IgD-negative memory B cell (primary cell): Measurements from ENCODE around the gene CPZ. TPM values are rescaled to one million over a fixed set of nuclear protein-coding genes. Genes with fewer than 3 reads are reported as not detected.

Experiments used
- H3K27ac Mint-ChIP-seq, 3 donors: one replicate each; pipeline ENCODE4 v1.8.0; 2020 to 2022; ENCODE audit warnings: mild to moderate bottlenecking in 3 of 3, mixed read lengths in 3 of 3, moderate library complexity in 1 of 3
- H3K27me3 Mint-ChIP-seq: one replicate; pipeline ENCODE4 v1.8.0; 2021; ENCODE audit warnings: mixed read lengths
- H3K36me3 Mint-ChIP-seq: one replicate; pipeline ENCODE4 v1.8.0; 2020; ENCODE audit warnings: mild to moderate bottlenecking, mixed read lengths
- H3K4me1 Mint-ChIP-seq, 3 donors: one replicate each; pipeline ENCODE4 v1.8.0; 2020 to 2022; ENCODE audit warnings: mixed read lengths in 3 of 3, mild to moderate bottlenecking in 1 of 3
- H3K4me3 Mint-ChIP-seq, 4 donors: one replicate each; pipeline ENCODE4 v1.8.0; 2020 to 2022; ENCODE audit warnings: mild to moderate bottlenecking in 4 of 4, mixed read lengths in 4 of 4, moderate library complexity in 3 of 4
- H3K9me3 Mint-ChIP-seq, 3 donors: one replicate each; pipeline ENCODE4 v1.8.0; 2020 to 2021; ENCODE audit warnings: mixed read lengths in 3 of 3, mild to moderate bottlenecking in 1 of 3
- polyA plus RNA-seq: library from polyadenylated mRNA; unstranded; fragments of 300-500 nt; fragmentation: Illumina TruSeq; gene quantifications from one replicate; pipeline ENCODE4 v1.2.3, GENCODE V29; 2021

Gene CPZ
- polyA plus RNA-seq, 1 donor from 2014 or later = not detected

DNA sequence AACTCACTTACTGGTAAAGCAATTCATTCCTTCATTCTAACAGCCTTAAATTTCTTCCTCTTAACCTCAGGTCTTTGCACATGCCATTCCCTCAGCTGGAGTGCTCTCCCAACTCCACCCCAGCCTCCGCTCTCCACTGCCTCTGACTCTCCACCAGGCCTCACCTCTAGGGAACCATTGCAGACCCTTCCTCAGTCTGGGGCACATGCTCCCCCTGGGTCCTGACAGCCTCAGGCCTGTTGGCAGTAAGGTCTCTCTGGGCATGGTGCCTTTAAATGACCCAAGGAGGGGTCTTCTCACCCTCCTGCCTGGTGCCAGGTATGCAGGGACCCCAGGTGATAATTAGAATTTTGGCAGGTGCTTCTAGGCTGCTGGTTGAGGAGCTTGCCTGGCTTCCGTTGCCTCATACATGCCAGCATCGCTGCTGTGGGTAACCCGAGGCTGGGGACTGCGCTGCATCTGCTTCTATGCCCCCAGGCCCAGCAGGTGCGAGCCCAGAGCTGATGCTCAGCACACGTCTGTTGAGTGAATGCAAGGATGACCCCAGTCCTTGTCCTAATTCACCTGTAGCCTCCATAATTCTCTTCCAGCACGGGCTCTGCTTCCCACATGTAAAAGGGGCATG is 39.9 kb upstream of the CPZ start:
- Mint-ChIP-seq H3K36me3 (no peaks in the 10 kb centered on the region), H3K27ac (no peak overlapping the region), H3K4me1 (no peaks in the 10 kb centered on the region), H3K27me3 (no peaks in the 10 kb centered on the region), H3K4me3 (no peak overlapping the region), H3K9me3 (peaks cover 0 to 2% (median 0%) of the 10 kb centered on the region in 3 donors)

DNA sequence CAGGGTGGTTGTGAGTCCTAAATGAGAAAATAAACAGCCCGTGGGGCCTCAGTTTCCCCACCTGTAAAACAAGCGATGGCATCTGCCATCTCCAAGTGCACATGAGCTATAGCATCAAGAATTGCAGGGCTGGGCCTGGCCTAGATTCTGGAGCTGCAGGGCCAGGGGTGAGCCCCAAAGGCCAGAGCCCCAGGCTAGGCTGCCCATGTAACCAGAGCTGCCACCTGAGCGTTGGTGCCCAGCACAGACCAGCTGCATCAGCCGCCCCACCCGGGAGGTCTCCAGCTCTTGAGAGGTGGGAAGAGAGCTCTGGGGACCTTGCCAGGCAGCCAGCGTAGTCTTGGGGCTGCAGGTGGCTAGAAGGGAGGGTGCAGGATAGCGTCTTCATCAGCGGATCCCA is 39.3 kb upstream of the CPZ start:
- Mint-ChIP-seq H3K4me1 (no peaks in the 10 kb centered on the region), H3K36me3 (no peaks in the 10 kb centered on the region), H3K27me3 (no peaks in the 10 kb centered on the region), H3K4me3 (no peak overlapping the region), H3K9me3 (peaks cover 0 to 2% (median 0%) of the 10 kb centered on the region in 3 donors), H3K27ac (no peak overlapping the region)

GRCh38 chr4:8553991-8554405 is 38.6 kb upstream of the CPZ start:
- Mint-ChIP-seq H3K27me3 (peaks cover 4% of the 10 kb centered on the region), H3K9me3 (peaks cover 0 to 2% (median 0%) of the 10 kb centered on the region in 3 donors), H3K4me3 (no peak overlapping the region), H3K27ac (no peak overlapping the region), H3K36me3 (no peaks in the 10 kb centered on the region), H3K4me1 (no peaks in the 10 kb centered on the region)

GRCh38 chr4:8554555-8555100 is 37.9 kb upstream of the CPZ start:
- Mint-ChIP-seq H3K27ac (no peak overlapping the region), H3K27me3 (peaks cover 4% of the 10 kb centered on the region), H3K4me1 (no peaks in the 10 kb centered on the region), H3K9me3 (peaks cover 0 to 2% (median 0%) of the 10 kb centered on the region in 3 donors), H3K4me3 (no peak overlapping the region), H3K36me3 (no peaks in the 10 kb centered on the region)

DNA sequence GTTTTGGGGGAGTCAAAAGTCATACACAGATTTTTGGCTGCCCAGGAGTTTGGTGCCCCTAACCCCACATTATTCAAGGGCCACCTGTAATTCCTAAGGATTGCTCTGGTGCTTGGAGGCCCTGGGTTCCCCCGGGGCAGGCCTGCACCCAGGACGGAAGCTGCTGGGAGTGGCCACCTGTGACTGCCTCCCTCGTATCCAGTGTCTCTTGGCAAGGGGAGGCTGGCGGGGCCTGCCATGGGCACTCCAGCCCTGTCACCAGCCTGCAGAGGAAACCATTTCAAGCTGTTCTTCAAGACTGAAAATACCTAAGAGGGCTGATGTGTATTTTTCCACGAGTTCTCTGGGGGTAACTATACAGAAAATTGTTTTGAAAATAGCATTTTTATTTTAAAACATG is 36.8 kb upstream of the CPZ start:
- Mint-ChIP-seq H3K27me3 (peaks cover 4% of the 10 kb centered on the region), H3K4me3 (no peak overlapping the region), H3K36me3 (no peaks in the 10 kb centered on the region), H3K27ac (no peak overlapping the region), H3K4me1 (no peaks in the 10 kb centered on the region), H3K9me3 (peaks cover 0 to 3% (median 0%) of the 10 kb centered on the region in 3 donors)

GRCh38 chr4:8556341-8557150 is 36.0 kb upstream of the CPZ start:
- no peaks in the 10 kb centered on the region for H3K4me1 Mint-ChIP-seq
- H3K27ac Mint-ChIP-seq = no peak overlapping the region
- no peaks in the 10 kb centered on the region for H3K36me3 Mint-ChIP-seq
- H3K27me3 Mint-ChIP-seq = peaks cover 4% of the 10 kb centered on the region
- peaks cover 0 to 2% (median 0%) of the 10 kb centered on the region in 3 donors for H3K9me3 Mint-ChIP-seq
- no peak overlapping the region for H3K4me3 Mint-ChIP-seq

GRCh38 chr4:8557151-8558076 is 35.2 kb upstream of the CPZ start:
- Mint-ChIP-seq H3K27me3 (peaks cover 4% of the 10 kb centered on the region), H3K4me3 (no peak overlapping the region), H3K9me3 (peaks cover 0 to 2% (median 0%) of the 10 kb centered on the region in 3 donors), H3K4me1 (no peaks in the 10 kb centered on the region), H3K27ac (peak overlapping the region in 1 of 3 donors; percentile 7), H3K36me3 (no peaks in the 10 kb centered on the region)

DNA sequence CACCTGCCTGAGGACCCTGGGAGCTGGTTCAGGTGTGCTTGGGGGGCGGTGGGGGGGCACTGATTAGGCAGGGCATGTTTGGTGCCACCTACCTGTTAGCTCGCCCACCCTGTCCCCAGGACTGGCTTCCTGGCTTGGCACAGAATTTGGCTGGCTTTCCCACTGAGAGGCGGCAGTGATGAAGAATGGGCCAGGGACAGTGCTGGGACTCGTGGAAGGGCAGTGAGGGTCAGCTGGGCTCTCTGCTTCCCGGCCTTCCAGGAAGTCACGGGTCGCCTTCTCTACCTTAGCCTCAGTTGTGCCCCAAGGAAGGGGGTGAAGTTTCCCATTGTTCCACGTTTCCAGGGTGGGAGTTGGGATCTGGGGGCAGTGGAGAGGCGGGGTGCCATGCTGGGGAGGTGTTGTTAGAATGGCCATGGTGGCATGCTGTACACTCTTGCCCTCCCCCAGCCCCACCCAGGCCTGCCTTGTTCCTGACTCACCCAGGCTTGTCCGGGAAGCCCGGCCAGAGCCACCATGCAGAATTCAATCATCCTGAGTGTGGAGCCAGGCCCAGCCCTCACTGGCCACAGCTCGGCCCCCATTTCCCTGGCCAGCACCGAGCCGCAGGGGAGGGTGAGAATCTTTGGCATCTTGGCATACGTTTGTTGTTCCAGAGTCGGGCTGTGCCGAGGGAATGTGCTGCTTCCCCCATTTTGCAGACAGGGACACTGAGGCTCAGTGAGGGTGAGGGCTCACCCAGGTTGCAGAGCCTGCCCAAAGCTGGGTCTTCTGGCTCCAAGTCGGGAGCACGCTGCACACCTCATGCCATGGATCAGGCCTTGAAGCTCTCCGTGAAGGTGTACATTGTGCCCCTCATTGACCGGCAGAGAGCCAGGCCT is 34.2 kb upstream of the CPZ start:
- no peaks in the 10 kb centered on the region for H3K4me1 Mint-ChIP-seq
- peaks cover 4% of the 10 kb centered on the region for H3K27me3 Mint-ChIP-seq
- H3K9me3 Mint-ChIP-seq = peaks cover 0 to 2% (median 0%) of the 10 kb centered on the region in 3 donors
- peak overlapping the region in 1 of 4 donors; percentile 53 for H3K4me3 Mint-ChIP-seq
- H3K36me3 Mint-ChIP-seq = no peaks in the 10 kb centered on the region
- H3K27ac Mint-ChIP-seq = no peak overlapping the region

DNA sequence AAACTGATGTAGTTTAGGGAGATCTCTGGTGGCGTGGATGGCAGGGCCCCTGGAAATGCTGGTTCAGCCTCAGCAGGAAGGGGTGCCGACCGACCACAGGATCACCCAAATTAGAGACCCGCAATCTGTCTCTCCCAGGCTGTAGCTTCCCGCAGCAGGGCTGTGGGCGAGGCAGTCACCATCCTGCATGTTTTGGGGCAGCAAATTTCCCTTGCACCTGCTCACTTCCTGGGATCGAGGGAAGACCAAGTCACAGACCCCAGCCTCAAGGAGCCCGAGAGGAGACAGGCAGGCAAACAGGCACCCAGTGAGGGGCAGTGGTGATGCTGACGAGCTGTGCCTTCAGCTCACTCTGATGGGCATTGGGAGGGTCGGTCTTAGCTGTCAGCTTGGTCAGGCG is 33.6 kb upstream of the CPZ start:
- no peak overlapping the region for H3K27ac Mint-ChIP-seq
- H3K27me3 Mint-ChIP-seq = peaks cover 4% of the 10 kb centered on the region
- H3K4me1 Mint-ChIP-seq = no peaks in the 10 kb centered on the region
- no peaks in the 10 kb centered on the region for H3K36me3 Mint-ChIP-seq
- H3K4me3 Mint-ChIP-seq = peak overlapping the region in 1 of 4 donors; percentile 53
- peaks cover 0 to 2% (median 0%) of the 10 kb centered on the region in 3 donors for H3K9me3 Mint-ChIP-seq

DNA sequence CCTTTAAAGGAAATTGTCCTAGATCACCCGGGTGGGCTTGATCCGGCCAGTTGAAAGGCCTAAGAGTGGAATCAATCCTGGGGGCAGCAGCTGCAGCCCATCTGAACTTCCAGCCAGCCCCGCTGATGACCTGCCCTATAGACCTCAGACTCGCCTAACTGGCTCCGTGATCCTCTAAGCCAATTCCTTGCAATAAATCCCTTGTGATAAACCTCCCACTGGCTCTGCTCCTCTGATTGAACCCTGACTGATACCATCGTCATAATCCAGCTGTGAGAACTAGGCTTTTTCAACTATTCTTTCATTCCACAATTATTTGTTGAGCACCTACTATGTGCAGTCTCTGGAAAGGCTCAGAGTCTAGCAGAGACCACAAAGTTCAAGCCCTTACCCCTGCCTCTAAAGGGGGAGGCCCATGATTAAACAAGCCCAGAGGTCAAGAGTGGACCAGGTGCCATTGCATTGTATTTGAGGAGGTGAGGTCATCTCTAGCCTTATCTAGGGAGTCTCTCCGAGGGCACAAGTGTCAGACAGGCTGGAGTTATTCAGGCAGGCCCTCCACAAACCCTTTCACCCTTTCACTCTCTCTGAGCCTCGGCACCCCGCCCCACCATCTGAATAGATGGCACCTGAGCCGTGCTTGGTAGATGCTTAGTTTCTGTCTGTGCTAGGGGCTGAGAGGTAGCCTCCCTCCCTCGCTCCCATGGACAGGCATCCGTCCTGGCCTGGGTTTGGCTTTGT is 32.9 kb upstream of the CPZ start:
- Mint-ChIP-seq H3K27me3 (peaks cover 4% of the 10 kb centered on the region), H3K9me3 (peaks cover 0 to 2% (median 0%) of the 10 kb centered on the region in 3 donors), H3K4me1 (no peaks in the 10 kb centered on the region), H3K27ac (no peak overlapping the region), H3K36me3 (no peaks in the 10 kb centered on the region), H3K4me3 (no peak overlapping the region)

- Mint-ChIP-seq H3K9me3 (peaks cover 0 to 2% (median 0%) of the 10 kb centered on the region in 3 donors), H3K36me3 (no peaks in the 10 kb centered on the region), H3K27me3 (peaks cover 4% of the 10 kb centered on the region), H3K4me3 (no peak overlapping the region), H3K4me1 (no peaks in the 10 kb centered on the region), H3K27ac (no peak overlapping the region)
Measured at GRCh38 chr4:8560265-8561047, 32.1 kb upstream of the CPZ start.

DNA sequence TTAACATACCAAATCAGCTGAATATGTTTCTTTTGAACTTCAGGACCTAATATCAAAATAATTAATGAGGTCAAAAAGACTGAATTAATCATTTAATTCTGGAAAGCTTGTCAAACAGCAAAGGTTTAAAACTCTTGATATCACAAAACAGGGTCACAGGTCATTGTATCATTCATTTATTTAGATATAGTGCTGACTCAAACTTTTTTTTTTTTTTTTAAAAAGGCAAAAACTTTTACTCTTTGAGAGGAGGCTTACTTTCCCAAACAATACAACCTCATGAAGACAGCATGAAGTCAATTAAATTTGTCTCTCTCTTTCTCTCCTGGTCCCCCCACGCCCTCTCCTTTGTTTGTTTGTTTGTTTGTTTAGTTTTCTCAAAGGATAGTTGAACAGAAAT is 28.0 kb upstream of the CPZ start:
- Mint-ChIP-seq H3K27ac (no peak overlapping the region), H3K9me3 (peaks cover 0 to 2% (median 0%) of the 10 kb centered on the region in 3 donors), H3K27me3 (no peaks in the 10 kb centered on the region), H3K4me3 (no peak overlapping the region), H3K36me3 (no peaks in the 10 kb centered on the region), H3K4me1 (no peaks in the 10 kb centered on the region)
